DND-41 (cell line): ENCODE measurements around the gene FCAMR.

Experiments used
- CTCF ChIP-seq: IDR thresholded peaks from 2 replicates; pipeline ENCODE4 v1.5.1; 2012; ENCODE audit warnings: borderline replicate concordance, low read length, moderate library complexity, mild to moderate bottlenecking; ENCODE audit not compliant: poor library complexity, severe bottlenecking; ENCODE audit errors: extremely low read depth
- EZH2 ChIP-seq: IDR thresholded peaks from 3 replicates; pipeline ENCODE4 v1.6.1; 2012; ENCODE audit warnings: borderline replicate concordance, low read depth, mild to moderate bottlenecking, moderate library complexity, low read length, inconsistent platforms; ENCODE audit not compliant: severe bottlenecking

DNA sequence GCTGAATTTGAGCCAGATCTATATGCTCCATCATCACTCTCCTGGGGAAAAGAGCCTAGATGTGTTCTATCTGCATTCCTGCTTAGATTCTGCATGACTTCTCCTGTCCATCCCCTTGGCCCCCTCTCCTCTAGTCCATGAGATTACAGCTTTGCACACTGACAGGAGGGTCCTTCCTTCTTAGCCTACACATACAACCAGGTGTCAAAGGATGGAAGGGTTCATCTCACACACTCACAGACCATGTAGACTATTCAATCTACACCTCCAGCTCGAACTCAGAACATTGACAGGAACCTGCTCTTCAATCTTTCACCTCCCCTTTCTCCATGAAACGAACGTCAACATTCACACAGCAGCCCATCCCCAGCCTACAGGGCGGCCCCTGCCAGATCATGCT lies 48.4 kb upstream of the FCAMR start:
- no peak for TF ChIP-seq CTCF
- no peak for TF ChIP-seq EZH2
